Measurements from ENCODE around the gene CORO6. TPM values are rescaled to one million over a fixed set of nuclear protein-coding genes. Genes with fewer than 3 reads are reported as not detected.
A peak's percentile ranks its signal among the peaks of the same experiment; 100 is the strongest.

CORO6 gene
- total RNA-seq, 2 experiments from 2014 or later = 2.8 to 3.3 TPM

DNA sequence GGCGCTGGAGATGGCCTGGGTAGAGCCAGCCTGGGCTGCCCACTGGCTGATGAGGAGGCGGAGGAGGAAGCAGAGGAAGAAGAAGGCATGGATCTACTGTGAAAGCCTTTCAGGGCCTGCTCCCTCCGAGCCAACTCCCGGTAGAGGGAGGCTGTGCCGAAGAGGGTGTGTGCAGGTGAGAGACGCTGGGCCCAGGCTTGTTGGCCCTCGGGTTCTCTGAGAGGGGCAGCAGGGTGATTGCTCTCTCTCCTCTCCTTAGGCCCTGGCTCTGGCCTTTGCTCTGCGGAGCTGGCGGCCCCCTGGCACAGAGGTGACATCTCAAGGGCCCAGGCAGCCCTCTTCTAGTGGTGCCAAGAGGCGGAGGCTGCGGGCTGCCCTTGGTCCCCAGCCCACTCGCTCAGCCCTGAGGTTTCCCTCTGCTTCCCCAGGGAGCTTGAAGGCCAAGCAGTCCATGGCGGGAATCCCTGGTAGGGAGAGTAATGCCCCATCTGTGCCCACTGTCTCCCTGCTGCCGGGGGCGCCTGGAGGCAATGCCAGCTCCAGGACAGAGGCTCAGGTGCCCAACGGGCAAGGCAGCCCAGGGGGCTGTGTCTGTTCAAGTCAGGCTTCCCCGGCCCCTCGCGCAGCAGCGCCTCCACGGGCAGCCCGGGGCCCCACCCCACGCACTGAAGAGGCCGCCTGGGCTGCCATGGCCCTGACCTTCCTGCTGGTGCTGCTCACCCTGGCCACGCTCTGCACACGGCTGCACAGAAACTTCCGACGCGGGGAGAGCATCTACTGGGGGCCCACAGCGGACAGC lies 50.6 kb downstream of the CORO6 start:
- H3K27me3 Mint-ChIP-seq = no peaks in the 10 kb centered on the region
- H3K27ac ChIP-seq (ENCODE audit: low read depth in 1 of 2, low read length in 2 of 2) = no peak overlapping the region
- intact Hi-C loops (cut with DNase I, micrococcal nuclease) = loop anchor here in 1 of 2 experiments (10.0 kb wide), 1 partner anchor 903 kb away; the partner anchor contains the start of gene GOSR1
- TF ChIP-seq, protein P1, sequence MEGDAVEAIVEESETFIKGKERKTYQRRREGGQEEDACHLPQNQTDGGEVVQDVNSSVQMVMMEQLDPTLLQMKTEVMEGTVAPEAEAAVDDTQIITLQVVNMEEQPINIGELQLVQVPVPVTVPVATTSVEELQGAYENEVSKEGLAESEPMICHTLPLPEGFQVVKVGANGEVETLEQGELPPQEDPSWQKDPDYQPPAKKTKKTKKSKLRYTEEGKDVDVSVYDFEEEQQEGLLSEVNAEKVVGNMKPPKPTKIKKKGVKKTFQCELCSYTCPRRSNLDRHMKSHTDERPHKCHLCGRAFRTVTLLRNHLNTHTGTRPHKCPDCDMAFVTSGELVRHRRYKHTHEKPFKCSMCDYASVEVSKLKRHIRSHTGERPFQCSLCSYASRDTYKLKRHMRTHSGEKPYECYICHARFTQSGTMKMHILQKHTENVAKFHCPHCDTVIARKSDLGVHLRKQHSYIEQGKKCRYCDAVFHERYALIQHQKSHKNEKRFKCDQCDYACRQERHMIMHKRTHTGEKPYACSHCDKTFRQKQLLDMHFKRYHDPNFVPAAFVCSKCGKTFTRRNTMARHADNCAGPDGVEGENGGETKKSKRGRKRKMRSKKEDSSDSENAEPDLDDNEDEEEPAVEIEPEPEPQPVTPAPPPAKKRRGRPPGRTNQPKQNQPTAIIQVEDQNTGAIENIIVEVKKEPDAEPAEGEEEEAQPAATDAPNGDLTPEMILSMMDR (IDR thresholded peaks at IDR 0.05) = no peak
- ChIA-PET CTCF (interaction anchor here (0.8 to 5.0 kb wide), 7 partner anchors 9 to 359 kb away, joined by 3 to 30 read pairs (median 5); no protein-coding TSS in a partner anchor), POLR2A (interaction anchor here (1.1 to 1.8 kb wide), 4 partner anchors 16 to 46 kb away, joined by 3 to 7 read pairs (median 5); no protein-coding TSS in a partner anchor)
- H3K4me1 ChIP-seq (ENCODE audit: insufficient read depth, low read length) = peaks cover 29% of the 10 kb centered on the region
- H3K4me3 ChIP-seq (ENCODE audit: low read length) = no peak overlapping the region
- H3K36me3 Mint-ChIP-seq (ENCODE audit: low read depth) = peaks cover 30% of the 10 kb centered on the region
- peaks cover 43% of the 10 kb centered on the region for H3K36me3 ChIP-seq (ENCODE audit: insufficient read depth, low read length)
- DNase-seq (peak in 3 of 14 experiments; percentile 0 to 38 (median 32)), ATAC-seq (ENCODE audit: poor library complexity) (no peak)
- no peak overlapping the region for H3K4me3 Mint-ChIP-seq
- no peaks in the 10 kb centered on the region for H3K9me3 Mint-ChIP-seq
- peak overlapping the region; percentile 42 for H3K27ac Mint-ChIP-seq
- no peaks in the 10 kb centered on the region for H3K27me3 ChIP-seq (ENCODE audit: control insufficient read depth in 1 of 2, insufficient read depth in 2 of 2, low read length in 2 of 2)
- peaks cover 16% of the 10 kb centered on the region for H3K4me1 Mint-ChIP-seq (ENCODE audit: low read depth)
- H3K9me3 ChIP-seq (ENCODE audit: control insufficient read depth in 1 of 2, insufficient read depth in 1 of 2, low read length in 2 of 2) = no peaks in the 10 kb centered on the region

DNA sequence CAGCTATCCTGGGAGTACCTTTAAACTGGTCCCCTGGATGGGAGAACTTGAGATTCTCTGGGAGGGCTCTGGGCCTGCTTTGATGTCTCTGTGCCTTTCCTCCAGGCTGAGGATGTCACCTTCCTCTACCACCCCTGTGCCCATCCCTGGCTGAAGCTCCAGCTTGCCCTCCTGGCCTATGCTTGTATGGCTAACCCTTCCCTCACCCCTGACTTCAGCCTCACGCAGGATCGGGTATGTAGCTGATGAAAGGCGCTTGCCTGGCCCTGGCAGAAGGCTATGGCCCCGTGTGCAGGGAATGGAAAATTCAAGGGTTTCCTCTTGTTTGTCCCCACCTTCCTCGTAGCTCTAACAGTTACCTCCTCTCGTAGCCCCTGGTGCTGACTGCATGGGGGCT lies 51.2 kb downstream of the CORO6 start:
- ChIA-PET POLR2A (interaction anchor here (1.8 kb wide), 2 partner anchors 17 to 35 kb away, joined by 3 to 7 read pairs; no protein-coding TSS in a partner anchor), CTCF (interaction anchor here (1.1 to 5.0 kb wide), 3 partner anchors 20 to 46 kb away, joined by 3 to 30 read pairs (median 15); no protein-coding TSS in a partner anchor)
- Histone ChIP-seq H3K9me3 (ENCODE audit: control insufficient read depth in 1 of 2, insufficient read depth in 1 of 2, low read length in 2 of 2) (no peaks in the 10 kb centered on the region), H3K4me1 (ENCODE audit: insufficient read depth, low read length) (peaks cover 29% of the 10 kb centered on the region), H3K27ac (ENCODE audit: low read depth in 1 of 2, low read length in 2 of 2) (no peak overlapping the region), H3K4me3 (ENCODE audit: low read length) (no peak overlapping the region), H3K36me3 (ENCODE audit: insufficient read depth, low read length) (peaks cover 37% of the 10 kb centered on the region), H3K27me3 (ENCODE audit: control insufficient read depth in 1 of 2, insufficient read depth in 2 of 2, low read length in 2 of 2) (no peaks in the 10 kb centered on the region)
- no peaks in the 10 kb centered on the region for H3K27me3 Mint-ChIP-seq
- H3K4me3 Mint-ChIP-seq = peak overlapping the region; percentile 82
- DNase-seq (no peak), ATAC-seq (ENCODE audit: poor library complexity) (no peak)
- TF ChIP-seq, protein P1 (IDR thresholded peaks at IDR 0.05) = no peak
- peak overlapping the region; percentile 42 for H3K27ac Mint-ChIP-seq
- H3K4me1 Mint-ChIP-seq (ENCODE audit: low read depth) = peaks cover 16% of the 10 kb centered on the region
- peaks cover 29% of the 10 kb centered on the region for H3K36me3 Mint-ChIP-seq (ENCODE audit: low read depth)
- H3K9me3 Mint-ChIP-seq = no peaks in the 10 kb centered on the region
- intact Hi-C loops (cut with DNase I, micrococcal nuclease) = loop anchor here in 1 of 2 experiments (10.0 kb wide), 1 partner anchor 903 kb away; the partner anchor contains the start of gene GOSR1

DNA sequence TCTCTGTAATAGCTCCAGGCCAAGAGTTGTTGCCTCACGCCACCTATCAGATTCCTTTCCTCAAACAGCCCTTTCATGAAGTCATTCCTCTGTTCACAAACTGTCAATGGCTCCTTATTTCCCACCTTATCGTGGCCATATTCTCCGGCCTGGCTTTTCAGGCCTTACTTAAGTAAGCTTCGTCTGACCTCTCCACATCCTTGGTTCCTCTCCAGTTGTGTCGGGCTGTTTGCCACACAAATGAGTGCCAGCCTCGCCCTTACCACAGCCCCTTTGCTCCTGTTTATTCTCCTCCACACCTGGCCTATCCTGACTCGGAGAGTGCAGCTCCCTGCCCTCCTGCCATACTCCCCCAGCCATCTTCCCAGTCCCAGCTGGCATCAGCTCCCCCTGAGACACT lies 52.2 kb downstream of the CORO6 start:
- Mint-ChIP-seq H3K27ac (peak overlapping the region; percentile 12), H3K36me3 (ENCODE audit: low read depth) (peaks cover 23% of the 10 kb centered on the region), H3K4me1 (ENCODE audit: low read depth) (peaks cover 22% of the 10 kb centered on the region), H3K9me3 (no peaks in the 10 kb centered on the region), H3K27me3 (no peaks in the 10 kb centered on the region), H3K4me3 (peak overlapping the region; percentile 82)
- TF ChIP-seq, protein P1 (IDR thresholded peaks at IDR 0.05) = no peak
- Histone ChIP-seq H3K4me1 (ENCODE audit: insufficient read depth, low read length) (peaks cover 38% of the 10 kb centered on the region), H3K4me3 (ENCODE audit: low read length) (no peak overlapping the region), H3K9me3 (ENCODE audit: control insufficient read depth in 1 of 2, insufficient read depth in 1 of 2, low read length in 2 of 2) (no peaks in the 10 kb centered on the region), H3K27me3 (ENCODE audit: control insufficient read depth in 1 of 2, insufficient read depth in 2 of 2, low read length in 2 of 2) (no peaks in the 10 kb centered on the region), H3K36me3 (ENCODE audit: insufficient read depth, low read length) (peaks cover 27% of the 10 kb centered on the region), H3K27ac (ENCODE audit: low read depth in 1 of 2, low read length in 2 of 2) (no peak overlapping the region)
- DNase-seq (peak in 1 of 14 experiments; percentile 20), ATAC-seq (ENCODE audit: poor library complexity) (no peak)
- ChIA-PET CTCF (interaction anchor here (1.4 to 5.0 kb wide), 3 partner anchors 21 to 47 kb away, joined by 4 to 30 read pairs (median 15); no protein-coding TSS in a partner anchor), POLR2A (interaction anchor here (1.8 kb wide), 1 partner anchor 34 kb away, joined by 3 read pairs; no protein-coding TSS in a partner anchor)
- intact Hi-C loops (cut with DNase I, micrococcal nuclease) = loop anchor here in 1 of 2 experiments (10.0 kb wide), 1 partner anchor 904 kb away; the partner anchor contains the start of gene GOSR1
